GM18868 (cell line): ENCODE measurements around the gene ESPN.
"Not testable (repeated sequence)": the region's sequence is repeated elsewhere in the genome, so short reads cannot be mapped to it uniquely, and the experiment has no call there.

Source experiments
- ATAC-seq: cut with Tn5 transposase; IDR thresholded peaks from one replicate; pipeline ENCODE4 v1.9.1; 2021; ENCODE audit warnings: mild to moderate bottlenecking, moderate library complexity; ENCODE audit not compliant: unreplicated experiment

The ESPN gene

DNA sequence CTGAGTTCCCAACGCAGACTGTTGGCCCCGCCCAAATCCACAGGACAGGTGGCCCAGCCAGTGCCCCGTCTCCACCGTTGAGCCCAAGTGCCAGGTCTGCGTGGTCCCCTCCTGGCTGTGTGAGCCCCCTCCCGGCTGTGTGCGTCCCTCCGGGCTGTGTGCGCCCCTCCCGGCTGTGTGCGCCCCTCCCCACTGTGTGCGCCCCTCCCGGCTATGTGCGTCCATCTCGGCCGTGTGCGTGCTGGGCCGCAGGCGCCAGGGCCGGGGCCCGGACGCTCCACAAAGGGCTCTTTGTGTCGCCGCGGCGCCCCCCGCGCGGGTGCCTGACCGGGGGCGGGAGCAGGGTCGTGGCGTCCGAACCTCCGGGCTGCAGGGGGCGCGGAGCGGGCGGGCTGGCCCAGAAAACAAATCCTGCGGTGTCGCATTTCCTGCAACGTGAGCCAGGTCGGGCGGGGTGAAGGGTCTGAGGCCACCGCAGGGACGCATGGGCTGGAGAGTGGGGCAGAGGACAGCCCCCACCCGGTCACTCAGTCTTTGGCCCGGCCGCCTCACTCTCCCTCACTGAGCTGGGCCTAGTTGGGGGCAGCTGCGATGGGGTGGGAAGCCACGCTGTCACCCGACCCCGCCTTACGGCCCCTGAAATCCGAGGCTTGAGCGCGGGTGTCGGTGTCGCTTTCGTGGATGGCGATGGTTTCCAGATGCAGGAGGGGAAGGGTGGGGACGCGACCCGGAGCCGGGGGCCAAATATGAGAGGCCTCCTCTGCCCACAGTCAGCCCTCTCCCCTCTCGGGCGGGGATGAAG, 22.6 kb downstream of the ESPN start:
- ATAC-seq: no peak

DNA sequence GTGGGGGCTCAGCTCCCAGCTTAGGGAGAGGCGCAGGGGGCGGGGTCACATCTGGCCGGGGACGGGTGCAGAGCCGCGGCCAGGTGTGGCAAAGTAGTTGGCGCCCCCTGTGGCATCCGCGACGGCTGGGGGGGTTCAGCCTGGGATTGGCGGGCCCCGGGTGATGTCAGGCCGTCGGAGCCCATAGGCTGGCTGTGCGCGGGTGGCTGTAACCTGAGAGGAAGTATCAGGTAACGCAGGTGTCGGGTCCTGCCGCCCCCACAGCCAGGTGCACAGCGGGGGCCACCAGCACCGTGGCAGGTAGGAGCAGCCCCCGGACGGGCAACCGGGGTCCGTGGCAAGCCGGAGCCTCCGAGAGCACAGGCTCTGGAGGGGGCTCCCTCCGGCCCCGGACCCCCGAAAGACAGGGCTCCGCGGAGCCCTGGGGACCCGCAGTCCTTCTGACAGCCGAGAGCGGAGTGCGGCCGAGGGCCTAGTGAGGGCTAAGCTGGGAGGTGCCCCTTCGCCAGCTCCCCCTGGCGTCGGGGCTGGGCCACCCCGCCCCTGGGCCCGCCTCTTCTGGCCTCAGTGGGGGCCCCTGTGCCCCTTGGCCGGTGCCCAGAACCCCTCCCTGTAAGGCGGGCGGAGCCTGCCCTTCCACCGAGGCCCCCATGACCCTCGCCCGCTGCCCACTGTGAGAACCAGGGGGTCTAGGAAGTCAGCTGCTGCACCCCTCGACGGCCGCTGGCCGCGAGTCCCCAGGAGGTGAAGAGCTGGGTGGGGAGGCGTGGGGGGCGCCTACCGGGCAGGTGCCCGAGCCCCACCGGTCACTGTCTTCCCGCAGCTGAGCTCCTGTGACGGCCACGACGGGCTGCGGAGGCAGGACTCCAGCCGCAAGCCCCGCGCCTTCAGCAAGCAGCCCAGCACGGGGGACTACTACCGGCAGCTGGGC, 23.5 kb downstream of the ESPN start:
- no peak for ATAC-seq

DNA sequence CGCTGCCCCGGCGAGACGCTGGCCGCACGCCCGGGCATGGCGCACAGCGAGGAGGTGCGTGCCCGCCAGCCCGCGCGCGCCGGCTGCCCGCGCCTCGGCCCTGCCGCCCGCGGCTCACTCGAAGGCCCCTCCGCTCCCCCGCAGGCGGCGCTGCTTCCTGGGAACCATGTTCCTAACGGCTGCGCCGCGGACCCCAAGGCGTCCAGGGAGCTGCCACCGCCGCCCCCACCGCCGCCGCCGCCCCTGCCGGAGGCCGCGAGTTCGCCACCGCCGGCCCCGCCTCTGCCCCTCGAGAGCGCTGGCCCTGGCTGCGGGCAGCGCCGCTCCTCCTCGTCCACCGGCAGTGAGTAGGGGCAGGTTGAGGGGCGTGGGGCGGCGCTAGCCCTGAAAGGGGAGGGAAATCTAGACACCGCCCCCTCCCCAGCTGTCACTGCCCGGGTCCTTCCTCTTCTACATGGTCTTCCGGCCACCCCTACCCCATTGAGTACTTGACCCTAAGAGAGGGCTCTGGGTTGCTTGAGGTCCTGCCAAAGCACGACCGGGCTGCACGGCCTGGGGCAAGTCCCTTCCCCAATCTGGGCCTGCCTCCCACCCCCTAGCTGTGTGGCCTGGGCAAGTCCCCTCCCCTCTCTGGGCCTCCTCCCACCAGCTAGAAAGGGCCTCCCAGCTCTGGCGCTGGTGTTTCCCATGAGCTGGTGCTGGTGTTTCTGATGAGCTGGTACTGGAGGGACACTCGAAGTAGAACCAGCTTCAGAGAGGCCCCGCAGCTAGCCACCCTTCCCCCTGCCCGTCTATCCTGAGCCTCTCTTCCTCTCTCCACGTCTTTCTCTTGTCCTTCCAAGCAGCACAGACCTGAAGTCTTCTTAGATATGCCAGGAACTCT, 24.4 kb downstream of the ESPN start:
- ATAC-seq: no peak

GRCh38 chr1:6450005-6450450, 25.5 kb downstream of the ESPN start:
- ATAC-seq: no peak

- ATAC-seq: not testable (repeated sequence)
Observed at GRCh38 chr1:6450486-6450885, 25.9 kb downstream of the ESPN start.

GRCh38 chr1:6450943-6451373, 26.4 kb downstream of the ESPN start:
- ATAC-seq: no peak

DNA sequence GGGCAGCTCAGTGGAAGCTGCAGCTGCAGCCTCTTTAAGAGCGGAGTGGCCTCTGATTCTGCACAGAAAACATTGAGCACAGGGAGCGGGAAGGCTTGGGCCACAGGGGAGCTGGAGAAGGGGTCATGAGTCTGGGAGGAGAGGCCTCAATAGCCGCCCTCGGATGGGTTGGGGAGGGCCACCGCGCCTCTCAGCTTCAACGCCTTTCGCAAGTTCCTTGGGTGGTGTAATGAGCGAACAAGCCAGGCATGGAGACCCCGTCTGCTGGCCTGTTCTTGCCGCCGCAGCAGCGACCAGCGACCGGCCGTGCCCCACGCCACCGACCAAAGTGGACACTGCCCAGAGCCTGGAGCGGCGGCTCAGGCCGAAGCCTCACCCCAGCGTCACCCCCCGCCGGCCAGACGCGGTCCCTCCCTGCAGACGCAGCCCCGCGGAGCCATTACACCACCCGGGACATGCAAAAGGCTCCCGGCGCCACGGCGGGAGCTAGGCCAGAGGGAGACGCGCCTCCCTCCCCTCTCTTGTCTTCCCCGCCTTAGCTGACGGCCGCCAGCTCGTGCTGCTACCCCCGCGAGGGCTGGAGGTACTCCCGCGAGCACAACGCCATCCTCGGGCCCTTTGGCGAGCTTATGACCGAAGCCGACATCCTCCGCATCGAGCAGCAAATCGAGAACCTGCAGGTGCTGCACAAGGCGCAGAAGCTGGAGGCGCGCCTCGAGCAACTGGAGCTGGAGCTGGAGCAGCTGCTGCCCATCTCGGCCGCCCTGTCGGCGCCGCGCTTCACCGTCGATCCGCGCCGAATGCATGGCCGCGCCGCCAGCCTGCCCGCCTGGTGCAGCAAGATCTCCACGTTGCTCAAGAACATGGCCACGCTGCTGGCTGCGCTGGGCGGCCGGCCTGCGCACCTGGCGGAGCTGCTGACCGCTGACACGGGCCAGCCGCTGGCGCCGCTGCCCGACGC, 29.6 kb downstream of the ESPN start:
- ATAC-seq: not testable (repeated sequence)

GRCh38 chr1:6454856-6455751, 30.5 kb downstream of the ESPN start:
- no peak for ATAC-seq

DNA sequence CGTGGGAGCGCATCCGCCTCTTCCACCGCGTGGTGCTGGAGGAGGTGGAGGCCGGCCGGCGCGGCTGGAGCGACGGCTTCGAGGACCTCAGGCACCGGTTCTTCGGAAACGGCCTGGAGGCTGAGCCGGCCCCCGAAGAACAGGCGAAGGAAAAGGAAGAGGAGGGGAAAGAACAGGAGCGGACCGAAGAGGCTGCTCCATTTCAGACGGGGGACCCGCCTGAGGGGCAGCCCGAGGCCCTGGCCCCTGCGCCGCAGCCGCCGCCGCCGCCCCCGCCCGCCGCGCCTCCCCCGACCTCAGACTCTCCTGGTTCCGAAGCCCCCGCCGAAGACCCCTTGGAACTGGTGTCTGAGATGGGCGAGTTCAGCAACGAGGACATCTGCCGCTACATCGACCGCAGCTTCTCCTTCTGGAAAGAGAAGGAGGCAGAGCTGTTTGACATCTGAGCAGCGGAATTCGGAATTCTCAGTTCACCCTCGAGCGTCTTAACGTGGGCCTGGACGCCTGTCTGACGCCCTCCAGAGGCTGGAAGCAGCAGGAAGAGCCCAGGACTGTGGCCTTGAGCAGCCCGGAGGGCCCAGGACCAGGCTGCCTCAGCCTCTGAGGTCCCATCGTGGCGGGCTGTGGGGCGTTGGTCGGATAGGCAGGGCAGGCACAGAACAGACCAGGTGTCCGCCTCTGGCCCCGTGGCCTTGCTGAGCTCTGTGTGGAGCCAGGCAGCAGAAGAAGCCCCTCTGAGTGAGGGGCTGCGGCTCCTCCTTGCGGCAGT, 31.4 kb downstream of the ESPN start:
- ATAC-seq: not testable (repeated sequence)

- ATAC-seq: no peak
Observed at GRCh38 chr1:6456800-6457466, 32.4 kb downstream of the ESPN start.

DNA sequence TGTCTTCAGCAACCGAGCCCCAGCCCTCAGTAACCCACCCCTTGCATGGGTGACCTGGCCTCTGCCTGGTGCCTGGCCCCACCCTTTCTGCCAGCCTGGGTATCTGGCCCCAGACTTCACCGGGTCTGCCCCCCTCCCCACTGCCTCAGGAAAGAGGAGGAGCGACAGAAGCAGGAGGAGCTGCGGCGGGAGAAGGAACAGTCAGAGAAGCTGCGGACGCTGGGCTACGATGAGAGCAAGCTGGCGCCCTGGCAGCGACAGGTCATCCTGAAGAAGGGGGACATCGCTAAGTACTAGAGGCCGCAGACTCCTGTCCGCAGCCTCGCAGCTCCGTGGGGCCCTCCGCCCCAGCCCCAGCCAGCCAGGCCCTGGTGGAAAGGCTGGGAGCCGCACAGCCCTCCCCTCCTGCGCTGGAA, 35.3 kb downstream of the ESPN start:
- ATAC-seq: no peak

GRCh38 chr1:6460301-6461050, 35.9 kb downstream of the ESPN start:
- no peak for ATAC-seq

- ATAC-seq: no peak
Observed at GRCh38 chr1:6461051-6461530, 36.5 kb downstream of the ESPN start.

- no peak for ATAC-seq
Observed at GRCh38 chr1:6461538-6462411, 37.2 kb downstream of the ESPN start.

DNA sequence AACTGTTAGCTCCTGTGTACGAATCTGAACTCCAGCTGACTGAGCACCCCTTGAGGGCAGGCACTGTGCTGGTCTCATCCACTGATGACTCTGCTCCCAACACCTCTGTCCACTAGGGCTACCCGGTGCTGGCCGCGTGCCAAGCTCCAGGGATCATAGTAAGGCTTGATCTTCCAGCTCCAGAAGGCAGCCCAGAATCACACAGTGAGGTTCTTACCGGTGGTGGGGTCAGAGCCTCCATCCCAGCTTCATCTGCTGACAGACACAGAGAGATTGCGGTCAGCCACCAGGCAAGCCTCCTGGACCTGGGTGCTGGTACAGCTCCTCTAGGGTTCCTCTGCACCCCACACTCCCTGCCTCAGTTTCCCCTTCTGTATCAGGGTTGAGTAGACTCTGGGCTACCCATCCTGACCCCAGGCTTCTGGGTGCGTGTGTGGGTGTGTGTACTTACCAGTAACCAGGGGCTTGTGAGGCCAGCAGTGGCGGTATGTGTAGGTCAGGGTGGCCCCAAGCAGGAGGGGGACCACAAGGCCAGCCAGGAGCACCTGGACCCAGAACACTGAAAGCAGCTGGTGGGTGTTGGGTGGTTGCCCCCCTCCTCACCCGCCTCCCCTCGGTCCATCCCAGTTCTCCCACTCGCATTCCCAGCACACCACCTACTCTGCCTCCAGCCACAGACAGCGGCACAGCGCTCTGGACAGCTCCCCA, 38.0 kb downstream of the ESPN start:
- ATAC-seq: no peak
